GM21786 (cell line): ENCODE data around the gene HPS5.

Source experiments
- ATAC-seq: cut with Tn5 transposase; IDR thresholded peaks from one replicate; pipeline ENCODE4 v1.9.1; 2021; ENCODE audit not compliant: unreplicated experiment

HPS5 gene

DNA sequence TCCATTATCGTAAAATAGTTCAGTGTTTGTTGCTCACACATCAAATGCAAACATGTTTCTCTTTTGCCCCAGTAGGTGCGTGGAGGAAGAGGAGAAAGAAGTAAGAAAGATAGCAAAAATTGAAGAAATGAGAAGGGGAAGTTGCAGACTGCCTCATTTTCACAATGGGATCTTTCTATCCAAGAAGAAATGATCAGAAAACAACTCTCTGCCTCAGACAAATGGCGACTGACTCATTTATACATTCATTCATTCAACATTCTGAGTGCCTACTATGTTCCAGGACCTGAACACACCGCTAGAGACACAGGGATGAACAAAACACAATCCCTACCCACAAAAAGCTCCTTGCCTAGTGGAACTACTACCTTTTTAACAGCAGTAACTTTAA is 367 bp downstream of the HPS5 start:
- ATAC-seq: peak; percentile 2

DNA sequence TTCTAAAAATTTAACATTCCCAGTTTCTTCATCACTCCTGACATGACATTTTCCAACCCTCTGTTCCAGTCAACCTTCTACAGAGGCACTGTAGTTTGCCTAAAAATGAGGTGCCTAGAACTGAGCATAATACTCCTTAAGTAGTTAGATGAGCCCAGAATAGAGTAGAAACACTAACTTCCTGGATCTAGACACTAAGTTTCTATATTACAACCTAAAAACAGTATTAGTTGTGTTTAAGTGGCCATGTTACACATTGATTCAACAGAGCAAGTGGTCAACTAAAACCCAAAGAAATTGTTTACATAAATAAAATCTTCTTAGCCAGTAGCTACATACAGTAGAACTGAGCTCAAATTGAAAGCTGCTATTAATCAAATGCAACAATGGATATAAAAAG is 1.3 kb downstream of the HPS5 start:
- no peak for ATAC-seq

DNA sequence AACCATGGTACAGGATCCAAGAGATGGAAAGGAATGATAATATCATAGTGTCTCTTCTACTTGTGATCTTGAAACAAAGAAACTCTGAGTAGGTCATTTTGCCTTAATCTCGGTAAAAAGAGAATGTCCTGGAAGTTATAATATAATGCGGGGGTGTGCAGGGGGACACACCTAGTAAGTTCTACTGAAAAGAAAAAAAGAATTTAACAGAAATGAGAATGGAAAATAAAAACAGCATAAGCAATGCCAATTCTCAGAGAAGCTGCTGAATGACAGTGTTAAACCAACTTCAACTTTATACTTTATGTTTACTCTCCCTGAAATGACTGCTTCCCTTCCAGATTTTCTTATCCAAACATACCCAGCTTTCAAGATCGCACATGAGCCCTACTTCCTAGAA is 2.0 kb downstream of the HPS5 start:
- ATAC-seq: no peak

DNA sequence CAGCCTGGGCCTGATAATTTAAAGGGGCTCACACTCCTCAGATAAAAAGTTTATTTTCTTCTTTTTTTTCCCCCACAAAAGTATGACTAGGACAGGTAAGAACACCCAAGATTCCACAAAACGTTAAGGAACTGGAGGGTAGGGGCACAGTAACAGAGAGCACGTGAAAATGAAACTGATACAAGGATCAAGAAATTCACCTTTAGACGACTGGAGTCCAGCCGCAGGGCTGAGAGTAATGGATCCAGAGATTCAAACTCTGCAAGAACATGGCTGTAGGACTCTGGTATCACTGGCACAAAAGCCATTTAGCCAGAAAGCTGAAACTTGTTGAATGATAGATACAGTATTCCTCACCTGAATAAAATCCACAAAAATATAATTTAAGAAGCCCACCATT is 4.4 kb downstream of the HPS5 start:
- ATAC-seq: no peak

DNA sequence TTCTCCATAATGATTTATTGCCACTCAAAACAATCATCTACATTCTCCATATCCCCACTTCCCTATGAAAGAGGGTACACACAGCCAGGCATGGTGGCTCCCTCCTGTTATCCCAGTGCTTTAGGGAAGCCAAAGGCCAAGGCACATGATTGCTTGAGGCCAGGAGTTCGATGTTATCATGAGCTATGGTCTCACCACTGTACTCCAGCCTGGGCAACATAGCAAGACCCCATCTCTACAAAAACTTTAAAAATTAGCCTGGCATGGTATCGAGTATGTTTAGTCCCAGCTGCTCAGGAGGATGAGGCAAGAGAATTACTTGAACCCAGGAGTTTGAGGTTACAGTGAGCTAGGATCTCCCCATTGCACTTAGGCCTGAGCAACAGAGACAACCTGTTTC is 6.0 kb downstream of the HPS5 start:
- ATAC-seq: no peak

DNA sequence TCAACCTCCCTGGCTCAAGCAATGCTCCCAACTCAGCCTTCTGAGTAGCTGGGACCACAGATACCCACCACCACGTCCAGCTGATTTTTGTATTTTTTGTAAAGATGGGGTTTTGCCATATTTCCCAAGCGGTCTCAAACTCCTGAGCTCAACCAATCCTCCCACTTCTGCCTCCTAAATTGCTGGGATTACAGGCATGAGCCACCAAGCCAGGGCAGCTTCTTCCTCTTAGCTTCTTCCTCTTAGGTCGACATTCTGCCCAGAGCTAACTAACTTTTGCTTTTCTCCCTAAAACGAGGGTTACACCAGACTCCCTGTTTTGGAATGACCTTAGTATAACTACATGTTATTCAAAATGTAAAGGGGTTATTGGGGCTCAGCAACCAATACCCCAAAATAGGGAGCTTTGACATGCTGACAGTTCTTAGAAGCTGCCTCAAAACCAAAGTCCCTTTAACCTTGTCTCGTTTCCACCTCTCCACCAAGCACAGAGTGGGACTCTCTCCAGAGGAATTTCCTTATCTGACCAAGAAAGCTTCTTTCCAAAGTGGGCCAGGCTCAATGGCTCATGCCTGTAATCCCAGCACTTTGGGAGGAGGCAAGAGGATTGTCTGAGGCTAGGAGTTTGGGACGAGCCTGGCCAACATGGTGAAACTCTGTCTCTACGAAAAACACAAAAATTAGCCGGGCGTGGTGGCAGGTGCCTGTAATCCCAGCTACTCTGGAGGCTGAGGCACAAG is 7.0 kb downstream of the HPS5 start:
- no peak for ATAC-seq

DNA sequence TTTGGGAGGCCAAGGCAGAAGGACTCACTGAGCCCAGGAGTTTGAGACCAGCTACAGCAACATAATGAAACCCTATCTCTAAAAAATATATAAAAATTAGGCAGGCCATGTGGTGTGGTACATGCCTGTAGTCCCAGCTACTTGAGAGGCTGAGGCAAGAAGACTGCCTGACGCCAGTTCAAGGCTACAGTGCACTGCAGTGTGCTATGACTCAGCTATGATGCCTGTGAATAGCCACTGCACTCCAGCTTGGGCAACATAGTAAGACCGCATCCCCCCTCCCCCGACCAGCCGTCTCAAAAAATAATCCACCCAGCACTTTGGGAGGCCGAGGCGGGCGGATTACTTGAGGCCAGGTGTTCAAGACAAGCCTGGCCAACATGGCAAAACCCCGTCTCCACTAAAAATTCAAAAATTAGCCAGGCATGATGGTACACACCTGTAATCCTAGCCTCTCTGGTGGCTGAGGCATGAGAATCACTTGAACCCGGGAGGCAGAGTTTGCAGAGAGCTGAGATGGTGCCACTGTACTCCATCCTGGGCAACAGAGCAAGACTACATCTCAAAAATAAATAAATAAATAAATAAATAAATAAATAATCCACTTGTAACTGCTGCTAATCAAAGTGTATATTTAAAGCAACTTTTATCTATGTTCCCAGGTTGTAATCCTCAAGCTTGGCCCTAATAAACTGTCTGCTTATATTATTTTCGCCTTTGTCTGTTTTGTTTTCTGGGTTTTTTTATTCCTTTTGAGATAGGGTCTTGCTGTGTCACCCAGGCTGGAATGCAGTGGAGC is 7.8 kb downstream of the HPS5 start:
- no peak for ATAC-seq

DNA sequence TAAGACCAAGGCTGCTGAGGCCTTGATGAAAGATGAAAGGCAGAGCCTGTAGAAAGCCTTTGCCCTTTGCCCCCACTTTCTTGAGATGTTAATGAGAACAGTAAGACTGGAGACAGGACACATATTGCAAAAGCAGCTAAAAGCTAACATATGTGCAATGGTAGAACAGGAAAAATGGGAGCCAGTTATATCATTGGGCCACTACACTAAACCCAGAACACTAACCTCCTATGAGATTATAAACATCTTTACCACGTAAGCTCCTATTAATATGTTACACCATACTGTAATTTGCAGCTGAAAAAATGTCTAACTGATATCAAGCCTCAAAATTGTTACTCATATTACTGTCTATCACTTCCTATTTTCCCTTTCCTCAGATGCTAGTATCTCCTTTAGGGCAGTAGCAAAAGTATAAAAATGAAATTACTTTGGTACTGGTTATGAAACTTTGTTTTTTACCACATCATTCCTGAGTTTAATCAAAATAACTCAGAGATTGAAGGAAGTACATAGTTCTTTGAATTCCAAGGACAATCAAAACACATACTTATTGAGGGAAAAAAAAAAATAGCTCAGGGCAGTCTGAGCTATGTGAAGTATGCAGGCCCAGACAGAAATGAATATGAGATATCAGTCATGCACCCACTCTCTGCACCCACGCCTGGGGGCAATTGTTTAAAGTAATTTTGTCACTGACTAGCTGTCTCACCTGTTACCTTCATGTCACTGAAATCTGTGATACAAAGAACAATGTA is 9.1 kb downstream of the HPS5 start:
- ATAC-seq: no peak

DNA sequence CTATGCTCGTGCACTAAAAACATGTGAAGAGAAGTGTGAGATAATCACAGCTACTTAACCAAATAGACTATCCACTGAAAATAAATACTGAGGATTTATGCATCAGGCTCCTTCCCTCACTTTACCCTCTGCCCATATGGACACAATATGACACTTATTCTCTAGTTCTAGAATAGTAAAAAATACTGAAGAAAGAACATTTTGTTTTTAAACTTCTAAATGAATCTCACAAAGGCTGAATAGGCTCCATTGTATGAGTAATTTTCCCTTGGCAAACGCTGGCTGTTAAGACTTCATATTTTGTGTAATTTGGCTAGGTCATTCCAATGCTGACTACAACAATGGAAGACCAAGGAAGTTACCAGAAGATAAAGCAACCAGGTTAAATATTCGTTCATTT is 9.9 kb downstream of the HPS5 start:
- ATAC-seq: no peak

DNA sequence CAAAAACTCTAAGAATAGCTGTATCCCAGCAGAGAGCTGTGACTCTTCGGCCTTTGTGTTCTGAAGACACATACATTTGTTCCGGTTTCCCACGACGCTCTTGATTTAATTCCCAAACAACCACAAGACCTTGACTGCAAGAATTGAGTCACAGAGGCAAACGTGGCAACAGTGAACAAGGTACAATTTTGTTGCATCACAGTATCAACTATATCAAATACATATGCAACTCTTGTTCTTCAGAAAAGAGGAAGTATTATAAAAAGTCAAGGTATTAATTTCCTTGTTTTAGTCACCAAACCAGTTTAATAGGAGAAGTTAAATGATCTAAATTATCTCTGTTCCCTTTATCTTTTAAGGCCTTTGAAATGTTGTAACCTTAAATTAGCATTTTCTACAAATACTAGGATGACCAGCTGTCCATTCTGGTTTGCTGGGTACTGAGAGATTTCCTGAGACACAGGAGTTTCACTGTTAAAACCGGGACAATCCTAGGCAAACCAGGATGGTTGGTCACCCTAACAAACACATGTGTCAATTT is 11.1 kb downstream of the HPS5 start:
- peak; percentile 75 for ATAC-seq

DNA sequence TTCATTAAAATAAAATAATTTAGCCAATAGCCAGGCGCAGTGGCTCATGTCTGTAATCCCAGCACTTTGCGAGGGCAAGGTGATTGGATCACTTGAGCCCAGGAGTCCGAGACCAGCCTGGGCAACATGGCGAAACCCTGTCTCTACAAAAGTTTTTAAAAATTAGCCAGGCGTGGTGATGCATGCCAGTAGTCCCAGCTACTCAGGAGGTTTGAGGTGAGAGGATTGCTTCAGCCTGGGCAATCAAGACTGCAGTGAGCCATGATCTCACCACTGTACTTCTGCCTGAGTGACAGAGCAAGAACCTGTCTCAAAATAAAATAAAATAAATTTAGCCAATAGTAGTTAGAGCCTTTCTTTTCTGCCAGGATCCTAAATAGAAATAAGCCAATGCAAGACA is 12.2 kb downstream of the HPS5 start:
- ATAC-seq: no peak

DNA sequence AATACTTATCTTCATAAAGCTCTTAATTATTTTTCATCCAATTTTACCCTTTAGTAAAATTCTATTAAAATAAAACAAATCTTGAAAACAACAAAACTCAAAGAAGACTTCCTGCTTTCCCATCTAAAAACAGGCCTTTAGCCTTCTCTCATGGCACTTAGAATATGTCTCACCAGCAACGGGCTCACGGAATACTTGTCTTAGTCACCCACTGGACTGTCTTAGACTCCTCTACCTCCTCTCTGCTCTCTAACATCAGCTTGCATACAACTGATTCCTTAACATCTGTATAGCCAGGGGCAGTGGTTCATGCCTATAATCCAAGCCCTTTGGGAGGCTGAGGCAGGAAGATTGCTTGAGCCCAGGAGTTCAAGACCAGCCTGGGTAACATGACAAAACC is 13.7 kb downstream of the HPS5 start:
- ATAC-seq: no peak

DNA sequence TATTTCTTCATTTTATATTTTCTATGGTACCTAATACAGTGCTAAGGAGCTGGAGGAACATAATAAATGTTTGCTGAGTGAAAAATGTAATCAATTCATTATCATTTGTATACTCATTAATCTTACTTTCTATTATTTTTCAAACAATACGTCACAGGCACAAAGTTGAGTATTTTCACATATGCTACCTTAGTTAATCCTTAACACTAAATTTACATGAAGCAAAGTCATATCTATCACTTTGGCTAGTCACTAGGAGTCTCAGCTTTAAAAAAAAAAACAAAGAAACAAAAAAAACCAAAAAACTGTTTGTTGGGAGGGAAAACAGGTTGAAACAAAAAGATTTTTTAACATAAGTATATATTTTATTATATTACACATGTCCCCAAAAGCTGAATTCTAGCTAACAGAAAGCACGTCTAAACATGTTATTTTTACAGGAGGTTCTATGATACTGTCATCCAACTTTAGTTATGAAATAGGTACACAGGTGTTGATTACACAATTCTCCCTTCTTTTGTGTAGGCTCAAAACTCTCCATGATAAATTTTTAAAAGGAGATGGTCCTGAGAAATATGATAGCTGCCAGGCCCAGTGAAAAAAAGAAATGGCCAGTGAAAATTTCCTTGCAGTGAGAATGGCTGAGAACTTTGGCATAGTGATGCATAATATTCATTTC is 14.3 kb downstream of the HPS5 start:
- ATAC-seq: no peak

DNA sequence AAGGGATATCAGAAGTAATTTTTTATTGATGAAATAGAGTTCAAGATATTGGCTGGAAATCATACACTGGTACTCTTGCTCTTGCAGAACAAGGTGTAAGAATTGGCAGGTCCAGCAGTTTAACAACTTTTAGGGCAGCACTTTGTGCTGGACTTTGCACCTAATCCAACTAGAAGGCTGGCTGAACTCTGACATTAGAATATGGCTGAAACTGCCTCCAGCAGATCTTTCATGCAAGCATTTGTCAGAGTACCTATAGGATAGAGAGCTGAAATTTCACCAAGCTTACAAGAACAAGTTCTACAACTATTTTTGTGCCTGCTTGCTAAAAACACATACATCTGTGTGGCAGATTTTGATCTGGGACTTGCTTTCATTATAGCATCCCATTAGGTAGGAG is 17.2 kb downstream of the HPS5 start:
- no peak for ATAC-seq

DNA sequence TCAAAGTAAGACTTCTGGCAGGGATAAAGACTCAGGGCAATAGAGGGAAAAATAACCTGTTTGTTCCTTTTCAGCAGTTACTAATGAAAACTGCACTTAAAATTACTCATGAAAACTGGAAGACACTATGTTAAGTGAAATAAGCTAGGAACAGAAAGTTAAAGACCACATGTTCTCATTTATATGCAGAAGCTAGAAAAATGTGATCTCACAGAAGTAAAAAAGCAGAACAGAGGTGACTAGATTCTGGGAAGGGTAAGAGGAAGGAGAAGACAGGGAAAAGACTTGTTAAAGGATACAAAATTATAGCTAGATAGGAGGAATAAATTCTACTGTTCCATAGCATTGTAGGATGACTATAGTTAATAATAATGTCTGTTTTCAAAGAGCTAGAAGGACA is 22.2 kb downstream of the HPS5 start:
- no peak for ATAC-seq

DNA sequence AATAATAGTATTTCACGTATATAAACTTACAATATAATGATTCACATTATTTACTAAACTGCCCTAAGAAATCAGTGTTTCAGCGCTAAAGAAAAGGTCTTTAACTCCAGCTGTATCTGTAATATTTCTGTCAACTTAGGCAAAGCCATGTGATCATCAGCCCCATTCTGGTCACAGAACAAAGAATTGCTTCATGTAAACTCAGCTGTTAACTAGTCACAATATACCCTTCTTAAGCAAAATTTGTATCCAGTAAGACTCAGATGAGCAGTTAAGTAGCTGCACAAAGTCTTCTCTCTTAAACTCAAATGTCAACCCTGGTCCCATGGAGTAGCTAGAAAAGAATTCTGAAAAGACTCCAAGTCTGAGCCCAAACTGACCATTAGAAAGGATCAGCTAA is 26.6 kb downstream of the HPS5 start:
- ATAC-seq: no peak

DNA sequence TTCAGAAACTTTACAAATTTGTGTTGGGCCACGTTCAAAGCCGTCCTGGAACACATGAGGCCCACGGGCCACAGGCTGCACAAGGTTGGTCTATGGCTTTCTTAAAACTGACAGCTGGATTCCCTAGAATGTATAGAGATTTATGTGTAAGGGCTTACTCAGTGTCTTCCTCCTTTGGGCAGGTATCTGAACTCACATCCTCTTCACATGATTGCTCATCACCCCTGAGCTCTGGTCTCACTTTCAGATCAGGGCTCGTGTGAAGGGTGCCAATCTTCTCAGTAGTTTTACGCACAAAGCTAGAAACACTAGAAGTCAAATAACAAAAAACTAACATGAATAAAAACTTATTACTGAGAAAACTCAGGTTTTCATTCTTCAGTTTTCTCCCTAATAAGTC is 27.1 kb downstream of the HPS5 start:
- ATAC-seq: peak; percentile 79

DNA sequence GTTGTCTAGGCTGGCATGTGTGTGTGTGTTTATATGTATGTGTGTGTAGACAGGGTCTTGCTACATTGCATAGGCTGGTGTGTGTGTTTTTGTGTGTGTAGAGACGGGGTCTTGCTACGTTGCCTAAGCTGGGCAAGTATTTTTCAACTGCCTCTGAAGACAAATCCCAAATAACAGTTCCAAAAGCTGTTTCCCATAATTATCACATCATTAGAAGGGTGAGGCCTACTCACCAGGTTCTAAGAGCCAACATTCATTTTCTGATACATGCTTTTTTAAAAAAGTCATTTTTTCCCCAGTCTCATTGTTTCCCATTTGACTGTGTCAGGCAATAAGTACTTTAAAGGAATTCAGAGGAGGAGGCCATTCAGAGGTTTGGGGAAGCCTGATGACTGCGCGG is 33.0 kb downstream of the HPS5 start:
- ATAC-seq: no peak

DNA sequence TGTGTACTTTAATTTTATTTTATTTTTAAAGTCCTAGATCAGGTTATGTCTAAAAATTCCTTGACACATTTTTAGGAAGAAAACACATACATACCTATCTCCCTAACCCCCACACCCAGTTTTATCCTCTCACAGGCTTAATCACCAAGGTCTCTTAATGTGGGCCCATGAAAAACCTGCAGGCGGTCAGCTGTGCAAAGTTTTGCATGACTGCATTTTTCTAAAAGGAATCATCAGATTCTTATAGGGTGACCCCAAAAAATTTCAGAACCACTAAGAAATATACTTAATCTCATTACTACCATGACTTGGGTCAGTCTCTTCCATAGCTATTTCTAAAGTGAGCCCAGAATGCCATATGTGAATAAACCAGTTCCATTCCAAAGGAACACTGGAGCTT is 36.1 kb downstream of the HPS5 start:
- ATAC-seq: no peak

DNA sequence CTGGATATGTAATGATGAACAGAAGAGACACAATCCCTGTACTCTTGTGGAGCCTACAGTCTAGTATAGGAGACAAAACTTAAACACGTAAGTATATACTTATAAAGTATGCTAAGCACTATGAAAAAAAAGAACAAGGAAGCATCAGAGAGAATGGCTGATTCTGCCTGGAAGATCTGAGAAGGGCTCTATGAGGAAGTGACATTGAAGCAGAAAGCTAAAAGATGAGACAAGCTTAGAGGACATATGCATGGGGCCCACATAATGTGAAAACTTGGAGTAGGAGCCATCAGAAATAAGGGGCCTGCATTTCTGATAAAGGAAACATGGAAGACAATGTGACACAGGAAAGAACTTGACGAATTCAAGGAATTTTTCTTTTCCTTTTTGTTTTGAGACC is 39.3 kb downstream of the HPS5 start:
- ATAC-seq: no peak

DNA sequence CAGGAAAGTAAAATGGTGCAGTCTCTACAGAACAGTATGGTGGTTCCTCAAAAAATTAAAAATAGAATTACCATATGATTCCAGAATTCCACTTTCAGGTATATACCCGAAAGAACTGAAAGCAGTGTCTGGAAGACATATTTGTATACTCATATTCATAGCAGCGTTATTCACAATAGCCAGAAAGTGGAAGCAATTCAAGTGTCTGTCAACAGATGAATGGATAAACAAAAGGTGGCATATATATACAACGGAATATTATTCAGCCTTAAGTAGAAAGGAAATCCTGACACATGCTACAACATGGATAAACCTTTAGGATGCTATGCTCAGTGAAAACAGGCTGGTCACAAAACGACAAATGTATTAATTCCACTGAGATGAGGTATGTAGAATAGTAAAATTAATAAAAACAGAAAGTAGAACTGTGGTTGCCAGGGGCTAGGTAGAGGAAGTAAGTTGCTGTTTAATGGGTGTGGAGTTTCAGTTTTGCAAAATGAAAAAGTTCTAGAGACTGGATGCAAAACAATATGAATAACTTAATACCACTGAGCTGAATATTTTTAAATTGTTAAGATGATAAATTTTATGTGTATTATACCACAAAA is 41.4 kb downstream of the HPS5 start:
- ATAC-seq: peak; percentile 94
